GM19193 (cell line): ENCODE data around the gene SCAMP5.
A peak's percentile ranks its signal among the peaks of the same experiment; 100 is the strongest.

Experiments
- POLR2A ChIP-seq: IDR thresholded peaks from 4 replicates; pipeline ENCODE4 v1.6.1; 2011; ENCODE audit not compliant: insufficient read depth, insufficient read length; ENCODE audit errors: extremely low read depth

The SCAMP5 gene

GRCh38 chr15:75042730-75043508, 47.6 kb downstream of the SCAMP5 start:
- TF ChIP-seq POLR2A = peak; percentile 55

GRCh38 chr15:75043509-75044257, 48.3 kb downstream of the SCAMP5 start:
- peak; percentile 54 for TF ChIP-seq POLR2A

- TF ChIP-seq POLR2A = no peak
Observed at GRCh38 chr15:75044258-75044878, 49.0 kb downstream of the SCAMP5 start.

GRCh38 chr15:75045332-75046015, 50.1 kb downstream of the SCAMP5 start:
- no peak for TF ChIP-seq POLR2A

GRCh38 chr15:75048394-75048793, 53.0 kb downstream of the SCAMP5 start:
- no peak for TF ChIP-seq POLR2A

GRCh38 chr15:75049392-75049791, 54.0 kb downstream of the SCAMP5 start:
- no peak for TF ChIP-seq POLR2A

GRCh38 chr15:75050283-75050682, 54.9 kb downstream of the SCAMP5 start:
- no peak for TF ChIP-seq POLR2A

- TF ChIP-seq POLR2A = no peak
Observed at GRCh38 chr15:75051191-75051608, 55.8 kb downstream of the SCAMP5 start.

- TF ChIP-seq POLR2A = no peak
Observed at GRCh38 chr15:75051711-75052110, 56.3 kb downstream of the SCAMP5 start.

- TF ChIP-seq POLR2A = no peak
Observed at GRCh38 chr15:75052972-75053747, 57.8 kb downstream of the SCAMP5 start.

- no peak for TF ChIP-seq POLR2A
Observed at GRCh38 chr15:75053748-75054125, 58.4 kb downstream of the SCAMP5 start.

- no peak for TF ChIP-seq POLR2A
Observed at GRCh38 chr15:75054172-75054897, 59.0 kb downstream of the SCAMP5 start.

GRCh38 chr15:75056036-75056435, 60.7 kb downstream of the SCAMP5 start:
- TF ChIP-seq POLR2A = no peak
